IMR-90 (cell line): ENCODE results near the gene LAIR2. TPM values are rescaled to one million over a fixed set of nuclear protein-coding genes. Genes with fewer than 3 reads are reported as not detected.

Experiments
- ATAC-seq: fragments of 200-7000 bp; cut with Tn5 transposase; 2 replicates; pipeline ENCODE4 v1.9.1; 2020; ENCODE audit warnings: low read depth, mild to moderate bottlenecking, moderate library complexity
- BruUV-seq: library from RNA; stranded (reverse); fragments of 400-500 nt; replicated peaks from 2 replicates; lab custom pipeline; 2021; lab: Mats Ljungman, UMichigan
- CTCF ChIA-PET: fragments of 300-600 bp; formaldehyde crosslinking; extraction: SDS; loops from one replicate; lab custom pipeline; 2021; ENCODE audit warnings: antibody characterized with exemption; lab: Yijun Ruan, JAX
- POLR2A ChIA-PET: fragments of 300-600 bp; sonication (Branson Sonifier 250); formaldehyde crosslinking; loops from one replicate; lab custom pipeline; 2022; ENCODE audit warnings: antibody characterized with exemption; ENCODE audit not compliant: unreplicated experiment; lab: Charles Lee
- DNase-seq: peaks from one replicate; pipeline ENCODE4 v3.0.0; 2013
- H2AFZ ChIP-seq: replicated peaks from 2 replicates; pipeline ENCODE3; 2013; ENCODE audit warnings: low read length, mild to moderate bottlenecking; ENCODE audit not compliant: poor library complexity
- H2AK5ac ChIP-seq: 2 replicates; pipeline ENCODE4 v1.6.1; 2013; ENCODE audit warnings: low read depth, low read length, inconsistent platforms
- H2AK9ac ChIP-seq: replicated peaks from 2 replicates; pipeline ENCODE3; 2013; ENCODE audit warnings: mild to moderate bottlenecking, low read depth, low read length, moderate library complexity; ENCODE audit not compliant: poor library complexity
- H2BK120ac ChIP-seq: 2 replicates; pipeline ENCODE4 v1.6.1; 2013; ENCODE audit warnings: low read depth, low read length, inconsistent platforms
- H2BK15ac ChIP-seq: 3 replicates; pipeline ENCODE4 v1.6.1; 2013; ENCODE audit warnings: low read depth, low read length, inconsistent platforms
- H2BK20ac ChIP-seq: 2 replicates; pipeline ENCODE4 v1.6.1; 2013; ENCODE audit warnings: low read depth, mild to moderate bottlenecking, inconsistent platforms, low read length, moderate library complexity
- H2BK5ac ChIP-seq: 2 replicates; pipeline ENCODE4 v1.6.1; 2013; ENCODE audit warnings: mild to moderate bottlenecking, low read depth, low read length, inconsistent platforms; ENCODE audit not compliant: poor library complexity, severe bottlenecking
- H3K14ac ChIP-seq: replicated peaks from 2 replicates; pipeline ENCODE4 v1.6.1; 2013; ENCODE audit warnings: low read depth, low read length, inconsistent platforms
- H3K18ac ChIP-seq: 2 replicates; pipeline ENCODE4 v1.6.1; 2013; ENCODE audit warnings: low read depth, low read length, control low read depth
- H3K23ac ChIP-seq: 2 replicates; pipeline ENCODE4 v1.6.1; 2013; ENCODE audit warnings: low read depth, low read length, inconsistent platforms
- H3K27ac ChIP-seq: 2 replicates; pipeline ENCODE4 v1.5.1; 2013; ENCODE audit warnings: mild to moderate bottlenecking, control low read depth, low read length; ENCODE audit not compliant: insufficient read depth
- H3K27me3 ChIP-seq: 2 replicates; pipeline ENCODE4 v1.6.1; 2013; ENCODE audit warnings: low read length; ENCODE audit not compliant: control insufficient read depth, insufficient read depth
- H3K36me3 ChIP-seq: 2 replicates; pipeline ENCODE4 v1.6.1; 2013; ENCODE audit warnings: low read length, mixed read lengths; ENCODE audit not compliant: control insufficient read depth, insufficient read depth
- H3K4ac ChIP-seq: 2 replicates; pipeline ENCODE4 v1.6.1; 2013; ENCODE audit warnings: low read depth, low read length, inconsistent platforms
- H3K4me1 ChIP-seq: 2 replicates; pipeline ENCODE4 v1.6.1; 2013; ENCODE audit warnings: low read length, mixed read lengths; ENCODE audit not compliant: control insufficient read depth, insufficient read depth
- H3K4me2 ChIP-seq: 2 replicates; pipeline ENCODE4 v1.6.1; 2013; ENCODE audit warnings: low read depth, mild to moderate bottlenecking, control low read depth, low read length, moderate library complexity
- H3K4me3 ChIP-seq: 2 replicates; pipeline ENCODE4 v1.5.1; 2013; ENCODE audit warnings: low read depth, mild to moderate bottlenecking, control low read depth, low read length, moderate library complexity; ENCODE audit not compliant: insufficient read depth
- H3K56ac ChIP-seq: 2 replicates; pipeline ENCODE4 v1.6.1; 2013; ENCODE audit warnings: low read length, inconsistent platforms; ENCODE audit not compliant: insufficient read depth; ENCODE audit errors: extremely low read depth
- H3K79me1 ChIP-seq, 2 experiments: 2 replicates each; pipeline ENCODE4 v1.6.1; 2013; ENCODE audit warnings: low read length in 2 of 2, inconsistent platforms in 1 of 2, low read depth in 1 of 2
- H3K9ac ChIP-seq: 2 replicates; pipeline ENCODE4 v1.6.1; 2013; ENCODE audit warnings: low read depth, low read length, control low read depth
- H3K9me1 ChIP-seq: 2 replicates; pipeline ENCODE4 v1.6.1; 2013; ENCODE audit warnings: low read length, inconsistent platforms; ENCODE audit not compliant: insufficient read depth
- H3K9me3 ChIP-seq: 2 replicates; pipeline ENCODE4 v1.6.1; 2013; ENCODE audit warnings: low read length; ENCODE audit not compliant: control insufficient read depth, insufficient read depth
- H4K20me1 ChIP-seq: 2 replicates; pipeline ENCODE4 v1.6.1; 2013; ENCODE audit warnings: low read length, inconsistent platforms; ENCODE audit not compliant: insufficient read depth
- H4K5ac ChIP-seq: 2 replicates; pipeline ENCODE4 v1.6.1; 2013; ENCODE audit warnings: mild to moderate bottlenecking, low read depth, low read length, control low read depth
- H4K8ac ChIP-seq, 2 experiments: 2 replicates each; pipeline ENCODE4 v1.6.1; 2013; ENCODE audit warnings: low read depth in 2 of 2, low read length in 2 of 2, control low read depth in 1 of 2, inconsistent platforms in 1 of 2
- H4K91ac ChIP-seq: 2 replicates; pipeline ENCODE4 v1.6.1; 2013; ENCODE audit warnings: low read depth, low read length, inconsistent platforms; ENCODE audit not compliant: insufficient read depth
- BHLHE40 ChIP-seq: fragments of 150-350 bp; IDR thresholded peaks from 2 replicates; pipeline ENCODE4 v1.6.1; 2016; ENCODE audit warnings: mild to moderate bottlenecking, low read depth, low read length
- WGBS, 2 experiments: methylation state at CpG; one replicate each; pipeline versions ENCODE4 v1.1.5 to v1.1.7; 2013; ENCODE audit warnings: missing lambda C conversion rate in 2 of 2; ENCODE audit not compliant: insufficient read length in 1 of 2; ENCODE audit errors: extremely low coverage in 2 of 2; 5-methylcytosine and 5-hydroxymethylcytosine counted together
- dilution Hi-C: fragments of 300-500 bp; cut with HindIII; formaldehyde crosslinking; loops from one replicate; pipeline ENCODE4 v1.14.3; 2018; ENCODE audit warnings: low sequenced_read_pairs; ENCODE audit not compliant: unreplicated experiment
- in situ Hi-C: fragments of 300-500 bp; cut with MboI; formaldehyde crosslinking; loops from 3 replicates; pipeline ENCODE4 v1.14.3; 2019; ENCODE audit warnings: low sequenced_read_pairs, inconsistent platforms, mixed read lengths
- intact Hi-C: fragments of 100-400 bp; cut with micrococcal nuclease; formaldehyde crosslinking; loops from 2 replicates; pipeline ENCODE4 v1.10.0; 2022
- polyA plus RNA-seq, 3 experiments: library from polyadenylated mRNA; depleted of rRNA; stranded (reverse); fragments of >200 nt; gene quantifications; 2 replicates each; pipeline ENCODE4 v1.2.3, GENCODE V29; 2012; ENCODE audit warnings: low replicate concordance in 1 of 3
- total RNA-seq: library from RNA; depleted of rRNA; stranded (reverse); fragments of >200 nt; gene quantifications from 2 replicates; pipeline ENCODE4 v1.2.3, GENCODE V29; 2012
- TF ChIP-seq, protein P1 (sequence below): fragments of 150-350 bp; IDR thresholded peaks from 2 replicates; pipeline ENCODE4 v1.6.1; 2017; ENCODE audit warnings: mild to moderate bottlenecking, antibody characterized with exemption, low read length, low read depth
- TF ChIP-seq, protein P2 (sequence below): conservative IDR thresholded peaks from 2 replicates; pipeline ENCODE4 v1.5.1; 2012; ENCODE audit warnings: mild to moderate bottlenecking, low read depth, low read length, improper control_type of control experiment
- TF ChIP-seq, protein P3 (sequence below): fragments of 150-350 bp; IDR thresholded peaks from 2 replicates; pipeline ENCODE4 v1.6.1; 2016; ENCODE audit warnings: low read depth, mild to moderate bottlenecking, low read length, moderate library complexity, borderline replicate concordance

Gene LAIR2
- total and polyA plus RNA-seq, 2 of the 4 experiments (the other 2 are of a cell fraction) = not detected

DNA sequence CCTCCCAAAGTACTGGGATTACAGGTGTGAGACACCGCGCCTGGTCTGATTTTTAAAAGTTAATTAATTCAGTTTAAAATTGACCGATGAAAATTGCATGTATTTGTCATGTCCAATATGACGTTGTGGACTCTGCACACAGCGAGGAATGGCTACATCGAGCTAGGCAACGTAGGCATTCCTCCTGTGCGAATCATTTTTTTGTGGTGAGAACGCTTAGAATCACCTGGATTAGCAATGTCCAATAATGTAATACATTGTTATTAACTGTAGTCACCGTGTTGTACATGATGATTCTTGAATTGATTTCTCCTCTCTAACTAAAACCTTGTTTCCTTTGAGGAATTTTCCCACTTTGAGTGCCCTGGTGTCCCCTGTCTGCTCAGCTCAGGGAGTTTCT is 3.4 kb downstream of the LAIR2 start:
- Histone ChIP-seq H2BK5ac (no peak overlapping the region), H3K36me3 (no peaks in the 10 kb centered on the region), H3K4me2 (no peak overlapping the region), H3K79me1 (no peaks in the 10 kb centered on the region), H2AFZ (no peak overlapping the region), H2BK15ac (no peak overlapping the region), H3K23ac (no peak overlapping the region), H3K4ac (no peak overlapping the region), H3K18ac (no peak overlapping the region), H4K20me1 (no peaks in the 10 kb centered on the region), H3K56ac (no peak overlapping the region), H4K5ac (no peak overlapping the region), H4K91ac (no peak overlapping the region), H3K14ac (no peak overlapping the region), H3K4me3 (no peak overlapping the region), H2BK120ac (no peak overlapping the region), H3K4me1 (no peaks in the 10 kb centered on the region), H3K27ac (no peak overlapping the region), H2AK9ac (no peak overlapping the region), H3K9me1 (no peaks in the 10 kb centered on the region), H3K27me3 (no peaks in the 10 kb centered on the region), H3K9me3 (peaks cover 10% of the 10 kb centered on the region), H3K9ac (no peak overlapping the region), H2AK5ac (no peak overlapping the region), H4K8ac (no peak overlapping the region), H2BK20ac (no peak overlapping the region)
- POLR2A ChIA-PET = no interaction called here
- TF ChIP-seq BHLHE40 = no peak
- TF ChIP-seq, protein P1, sequence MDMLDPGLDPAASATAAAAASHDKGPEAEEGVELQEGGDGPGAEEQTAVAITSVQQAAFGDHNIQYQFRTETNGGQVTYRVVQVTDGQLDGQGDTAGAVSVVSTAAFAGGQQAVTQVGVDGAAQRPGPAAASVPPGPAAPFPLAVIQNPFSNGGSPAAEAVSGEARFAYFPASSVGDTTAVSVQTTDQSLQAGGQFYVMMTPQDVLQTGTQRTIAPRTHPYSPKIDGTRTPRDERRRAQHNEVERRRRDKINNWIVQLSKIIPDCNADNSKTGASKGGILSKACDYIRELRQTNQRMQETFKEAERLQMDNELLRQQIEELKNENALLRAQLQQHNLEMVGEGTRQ = no peak
- TF ChIP-seq, protein P2, sequence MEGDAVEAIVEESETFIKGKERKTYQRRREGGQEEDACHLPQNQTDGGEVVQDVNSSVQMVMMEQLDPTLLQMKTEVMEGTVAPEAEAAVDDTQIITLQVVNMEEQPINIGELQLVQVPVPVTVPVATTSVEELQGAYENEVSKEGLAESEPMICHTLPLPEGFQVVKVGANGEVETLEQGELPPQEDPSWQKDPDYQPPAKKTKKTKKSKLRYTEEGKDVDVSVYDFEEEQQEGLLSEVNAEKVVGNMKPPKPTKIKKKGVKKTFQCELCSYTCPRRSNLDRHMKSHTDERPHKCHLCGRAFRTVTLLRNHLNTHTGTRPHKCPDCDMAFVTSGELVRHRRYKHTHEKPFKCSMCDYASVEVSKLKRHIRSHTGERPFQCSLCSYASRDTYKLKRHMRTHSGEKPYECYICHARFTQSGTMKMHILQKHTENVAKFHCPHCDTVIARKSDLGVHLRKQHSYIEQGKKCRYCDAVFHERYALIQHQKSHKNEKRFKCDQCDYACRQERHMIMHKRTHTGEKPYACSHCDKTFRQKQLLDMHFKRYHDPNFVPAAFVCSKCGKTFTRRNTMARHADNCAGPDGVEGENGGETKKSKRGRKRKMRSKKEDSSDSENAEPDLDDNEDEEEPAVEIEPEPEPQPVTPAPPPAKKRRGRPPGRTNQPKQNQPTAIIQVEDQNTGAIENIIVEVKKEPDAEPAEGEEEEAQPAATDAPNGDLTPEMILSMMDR = no peak
- TF ChIP-seq, protein P3, sequence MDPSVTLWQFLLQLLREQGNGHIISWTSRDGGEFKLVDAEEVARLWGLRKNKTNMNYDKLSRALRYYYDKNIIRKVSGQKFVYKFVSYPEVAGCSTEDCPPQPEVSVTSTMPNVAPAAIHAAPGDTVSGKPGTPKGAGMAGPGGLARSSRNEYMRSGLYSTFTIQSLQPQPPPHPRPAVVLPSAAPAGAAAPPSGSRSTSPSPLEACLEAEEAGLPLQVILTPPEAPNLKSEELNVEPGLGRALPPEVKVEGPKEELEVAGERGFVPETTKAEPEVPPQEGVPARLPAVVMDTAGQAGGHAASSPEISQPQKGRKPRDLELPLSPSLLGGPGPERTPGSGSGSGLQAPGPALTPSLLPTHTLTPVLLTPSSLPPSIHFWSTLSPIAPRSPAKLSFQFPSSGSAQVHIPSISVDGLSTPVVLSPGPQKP = no peak
- DNase-seq (no peak), ATAC-seq (no peak)
- intact Hi-C loops = no loop called here
- no TSS peak for BruUV-seq
- WGBS, 2 experiments = 50% methylated on average over 4 of the region's 10 CpGs; no CpG with 5 or more reads in 1 of the 2 experiments
- CTCF ChIA-PET = no interaction called here
- in situ Hi-C loops = no loop called here
- dilution Hi-C loops = no loop called here
